CD4-positive, alpha-beta T cell treated with Interleukin-17A for 1 hour (primary cell): ENCODE measurements around the gene CDK19.
"Not testable (repeated sequence)": the region's sequence is repeated elsewhere in the genome, so short reads cannot be mapped to it uniquely, and the experiment has no call there.

Source experiments
- DNase-seq: peaks from one replicate; pipeline ENCODE4 v3.0.0-alpha.2; 2020

Gene CDK19

GRCh38 chr6:110813338-110814101, 1.7 kb downstream of the CDK19 start:
- no peak for DNase-seq

GRCh38 chr6:110812719-110813118, 2.5 kb downstream of the CDK19 start:
- DNase-seq = no peak

GRCh38 chr6:110810896-110811586, 4.2 kb downstream of the CDK19 start:
- DNase-seq = no peak

GRCh38 chr6:110809792-110810191, 5.5 kb downstream of the CDK19 start:
- DNase-seq = no peak

- not testable (repeated sequence) for DNase-seq
Observed at GRCh38 chr6:110802175-110802574, 13.1 kb downstream of the CDK19 start.

- no peak for DNase-seq
Observed at GRCh38 chr6:110800839-110801196, 14.5 kb downstream of the CDK19 start.

GRCh38 chr6:110800196-110800838, 15.0 kb downstream of the CDK19 start:
- DNase-seq = no peak

GRCh38 chr6:110799655-110800054, 15.6 kb downstream of the CDK19 start:
- no peak for DNase-seq

GRCh38 chr6:110799189-110799588, 16.1 kb downstream of the CDK19 start:
- DNase-seq = no peak

- DNase-seq = no peak
Observed at GRCh38 chr6:110795271-110795670, 20.0 kb downstream of the CDK19 start.

GRCh38 chr6:110786696-110787095, 28.6 kb downstream of the CDK19 start:
- no peak for DNase-seq

GRCh38 chr6:110786271-110786670, 29.0 kb downstream of the CDK19 start:
- no peak for DNase-seq

- no peak for DNase-seq
Observed at GRCh38 chr6:110784610-110784979, 30.7 kb downstream of the CDK19 start.

GRCh38 chr6:110781522-110782214, 33.6 kb downstream of the CDK19 start:
- DNase-seq = no peak

- DNase-seq = no peak
Observed at GRCh38 chr6:110778333-110778732, 36.9 kb downstream of the CDK19 start.

GRCh38 chr6:110777636-110778035, 37.6 kb downstream of the CDK19 start:
- no peak for DNase-seq

- DNase-seq = no peak
Observed at GRCh38 chr6:110776413-110776812, 38.9 kb downstream of the CDK19 start.

GRCh38 chr6:110769923-110770322, 45.3 kb downstream of the CDK19 start:
- DNase-seq = no peak

GRCh38 chr6:110768057-110768456, 47.2 kb downstream of the CDK19 start:
- no peak for DNase-seq

- DNase-seq = no peak
Observed at GRCh38 chr6:110761371-110761770, 53.9 kb downstream of the CDK19 start.

GRCh38 chr6:110760589-110760988, 54.7 kb downstream of the CDK19 start:
- DNase-seq = no peak

- not testable (repeated sequence) for DNase-seq
Observed at GRCh38 chr6:110760098-110760497, 55.2 kb downstream of the CDK19 start.

GRCh38 chr6:110757926-110758325, 57.3 kb downstream of the CDK19 start:
- DNase-seq = no peak

GRCh38 chr6:110756817-110757216, 58.5 kb downstream of the CDK19 start:
- no peak for DNase-seq
